Inflammatory macrophage (primary cell): ENCODE measurements around the gene GPR176.
A peak's percentile ranks its signal among the peaks of the same experiment; 100 is the strongest.

Experiments used
- DNase-seq, 2 donors: peaks; one replicate each; pipeline ENCODE4 v3.0.0-alpha.2; 2020 to 2022
- total RNA-seq, 18 experiments: gene quantifications; one replicate each; lab custom pipeline; 2026; ENCODE audit warnings: mixed read lengths in 6 of 18, inconsistent platforms in 2 of 18; lab: John Stamatoyannopoulos, UW

GPR176 gene
- total RNA-seq = 0.06 to 1.0 (median 0.47) reads per million in 18 experiments

- DNase-seq = no peak
These were observed at the start of gene GPR176 for GRCh38 chr15:39919748-39920509. Gene GPR176 (minus strand): TSS chr15:39920266. CDS start chr15:39920026, 240 bp downstream.

- DNase-seq = no peak
These were observed 48.9 kb upstream of the GPR176 start for GRCh38 chr15:39969002-39969394.

GRCh38 chr15:39968273-39969001 is 48.4 kb upstream of the GPR176 start:
- DNase-seq = no peak

GRCh38 chr15:39966521-39966920 is 46.5 kb upstream of the GPR176 start:
- DNase-seq = no peak

- DNase-seq = no peak
These were observed 43.7 kb upstream of the GPR176 start for GRCh38 chr15:39963786-39964185.

GRCh38 chr15:39961051-39961450 is 41.0 kb upstream of the GPR176 start:
- no peak for DNase-seq

GRCh38 chr15:39960411-39960810 is 40.3 kb upstream of the GPR176 start:
- peak; percentile 32 to 46 for DNase-seq

- no peak for DNase-seq
These were observed 39.3 kb upstream of the GPR176 start for GRCh38 chr15:39959411-39959810.

GRCh38 chr15:39957481-39957880 is 37.4 kb upstream of the GPR176 start:
- no peak for DNase-seq

GRCh38 chr15:39953521-39953920 is 33.5 kb upstream of the GPR176 start:
- DNase-seq = no peak

- no peak for DNase-seq
These were observed 31.5 kb upstream of the GPR176 start for GRCh38 chr15:39951561-39951960.

- DNase-seq = no peak
These were observed 28.8 kb upstream of the GPR176 start for GRCh38 chr15:39948817-39949216.

GRCh38 chr15:39947401-39948197 is 27.5 kb upstream of the GPR176 start:
- DNase-seq = no peak

GRCh38 chr15:39946862-39947261 is 26.8 kb upstream of the GPR176 start:
- DNase-seq = no peak

- DNase-seq = no peak
These were observed 24.7 kb upstream of the GPR176 start for GRCh38 chr15:39944726-39945125.

GRCh38 chr15:39942753-39943150 is 22.7 kb upstream of the GPR176 start:
- no peak for DNase-seq

GRCh38 chr15:39942101-39942752 is 22.2 kb upstream of the GPR176 start:
- no peak for DNase-seq

GRCh38 chr15:39939487-39940452 is 19.7 kb upstream of the GPR176 start:
- no peak for DNase-seq

- no peak for DNase-seq
These were observed 17.6 kb upstream of the GPR176 start for GRCh38 chr15:39937696-39938095.

GRCh38 chr15:39936681-39937080 is 16.6 kb upstream of the GPR176 start:
- DNase-seq = no peak

GRCh38 chr15:39936187-39936586 is 16.1 kb upstream of the GPR176 start:
- no peak for DNase-seq
